HG02970 (cell line): ENCODE measurements around the gene PRDM11.
A peak's percentile ranks its signal among the peaks of the same experiment; 100 is the strongest.

Source experiments
- ATAC-seq: cut with Tn5 transposase; IDR thresholded peaks from one replicate; pipeline ENCODE4 v1.9.1; 2021; ENCODE audit warnings: mild to moderate bottlenecking, moderate library complexity, moderate number of reproducible peaks; ENCODE audit not compliant: unreplicated experiment, low FRiP score

PRDM11 gene

GRCh38 chr11:45141171-45141570 is 5.3 kb upstream of the PRDM11 start:
- no peak for ATAC-seq

- no peak for ATAC-seq
Observed at GRCh38 chr11:45141631-45142030, 4.8 kb upstream of the PRDM11 start.

- no peak for ATAC-seq
Observed at GRCh38 chr11:45142241-45143055, 4.0 kb upstream of the PRDM11 start.

GRCh38 chr11:45143494-45143893 is 2.9 kb upstream of the PRDM11 start:
- ATAC-seq: no peak

GRCh38 chr11:45144126-45145082 is 2.0 kb upstream of the PRDM11 start:
- ATAC-seq: no peak

GRCh38 chr11:45145083-45145378 is 1.4 kb upstream of the PRDM11 start:
- ATAC-seq: no peak

- no peak for ATAC-seq
Observed at GRCh38 chr11:45145379-45146071, 914 bp upstream of the PRDM11 start.

- ATAC-seq: peak; percentile 99
Observed at GRCh38 chr11:45147017-45147728, 734 bp downstream of the PRDM11 start.

- ATAC-seq: no peak
Observed at GRCh38 chr11:45147891-45148675, 1.6 kb downstream of the PRDM11 start.

GRCh38 chr11:45149483-45150056 is 3.1 kb downstream of the PRDM11 start:
- ATAC-seq: no peak

- no peak for ATAC-seq
Observed at GRCh38 chr11:45150301-45150700, 3.9 kb downstream of the PRDM11 start.

GRCh38 chr11:45150943-45151342 is 4.5 kb downstream of the PRDM11 start:
- ATAC-seq: no peak

GRCh38 chr11:45151362-45151982 is 5.0 kb downstream of the PRDM11 start:
- ATAC-seq: no peak

GRCh38 chr11:45152740-45153595 is 6.5 kb downstream of the PRDM11 start:
- no peak for ATAC-seq

GRCh38 chr11:45154276-45154675 is 7.8 kb downstream of the PRDM11 start:
- no peak for ATAC-seq

GRCh38 chr11:45155058-45155551 is 8.7 kb downstream of the PRDM11 start:
- no peak for ATAC-seq

GRCh38 chr11:45155627-45156180 is 9.3 kb downstream of the PRDM11 start:
- no peak for ATAC-seq
